NCI-H187 treated with DMSO at 0.1 percent for 48 hours (cell line): Measurements from ENCODE around the gene HBG1.
"Not testable (repeated sequence)": the region's sequence is repeated elsewhere in the genome, so short reads cannot be mapped to it uniquely, and the experiment has no call there.

Experiments used
- DNase-seq: peaks from one replicate; lab custom pipeline; 2025; lab: John Stamatoyannopoulos, UW

HBG1 gene

GRCh38 chr11:5277807-5278382 lies 28.2 kb upstream of the HBG1 start:
- DNase-seq: no peak

GRCh38 chr11:5276697-5277096 lies 27.0 kb upstream of the HBG1 start:
- no peak for DNase-seq

- DNase-seq: no peak
Observed at GRCh38 chr11:5275369-5276110, 25.9 kb upstream of the HBG1 start.

- DNase-seq: no peak
Observed at GRCh38 chr11:5274395-5274794, 24.7 kb upstream of the HBG1 start.

- no peak for DNase-seq
Observed at GRCh38 chr11:5272395-5273017, 22.8 kb upstream of the HBG1 start.

- DNase-seq: no peak
Observed at GRCh38 chr11:5269715-5270147, 20.1 kb upstream of the HBG1 start, which contains the start of gene HBE1. Gene HBE1 (minus strand): TSS chr11:5269945. CDS start chr11:5269890, 55 bp downstream.

- DNase-seq: no peak
Observed at GRCh38 chr11:5267033-5267563, 17.4 kb upstream of the HBG1 start.

GRCh38 chr11:5266609-5267008 lies 17.0 kb upstream of the HBG1 start:
- no peak for DNase-seq

GRCh38 chr11:5265832-5266231 lies 16.2 kb upstream of the HBG1 start:
- DNase-seq: no peak

GRCh38 chr11:5258543-5259262 lies 9.0 kb upstream of the HBG1 start:
- DNase-seq: no peak

GRCh38 chr11:5257296-5257695 lies 7.6 kb upstream of the HBG1 start:
- DNase-seq: no peak

- DNase-seq: not testable (repeated sequence)
Observed at GRCh38 chr11:5254646-5255413, 5.2 kb upstream of the HBG1 start, which contains the start of gene HBG2. Gene HBG2 (minus strand): TSS chr11:5254781. CDS start chr11:5254728, 53 bp downstream.

- DNase-seq: not testable (repeated sequence)
Observed at GRCh38 chr11:5254023-5254422, 4.4 kb upstream of the HBG1 start.

- not testable (repeated sequence) for DNase-seq
Observed at GRCh38 chr11:5253440-5253839, 3.8 kb upstream of the HBG1 start.

GRCh38 chr11:5252919-5253265 lies 3.2 kb upstream of the HBG1 start:
- DNase-seq: no peak

GRCh38 chr11:5252192-5252918 lies 2.7 kb upstream of the HBG1 start:
- DNase-seq: no peak

GRCh38 chr11:5251746-5252145 lies 2.1 kb upstream of the HBG1 start:
- DNase-seq: no peak

GRCh38 chr11:5250543-5251204 lies 1.0 kb upstream of the HBG1 start:
- no peak for DNase-seq

GRCh38 chr11:5248498-5248897 lies 1.2 kb downstream of the HBG1 start:
- DNase-seq: not testable (repeated sequence)

GRCh38 chr11:5247472-5248192 lies 2.0 kb downstream of the HBG1 start:
- no peak for DNase-seq
